ENCODE measurements around the gene UTP3. TPM values are rescaled to one million over a fixed set of nuclear protein-coding genes. Genes with fewer than 3 reads are reported as not detected.
"Not testable (repeated sequence)": the region's sequence is repeated elsewhere in the genome, so short reads cannot be mapped to it uniquely, and the experiment has no call there.

The UTP3 gene
- total and polyA plus RNA-seq, 2 donors (not counting 3 experiments of a cell fraction or from before 2014, with no cell fraction given), result 8.7 to 32.8 TPM

GRCh38 chr4:70681704-70682103 is 6.6 kb upstream of the UTP3 start:
- Histone ChIP-seq H2AFZ (ENCODE audit: low read depth, low read length) (no peak overlapping the region), H3K9me3 (replicated peaks; ENCODE audit: control insufficient read depth, insufficient read depth, low read length) (no peaks in the 10 kb centered on the region), H3K4me2 (ENCODE audit: insufficient read depth, low read length) (no peak overlapping the region), H3K36me3 (ENCODE audit: control insufficient read depth in 2 of 2, extremely low read depth in 1 of 2, insufficient read depth in 2 of 2, low read length in 2 of 2) (no peaks in the 10 kb centered on the region), H3K27me3 (ENCODE audit: control insufficient read depth in 2 of 2, insufficient read depth in 2 of 2, low read length in 2 of 2) (no peaks in the 10 kb centered on the region), H3K9me1 (replicated peaks; ENCODE audit: control insufficient read depth, extremely low read depth, insufficient read depth, low read length) (no peaks in the 10 kb centered on the region), H3K9ac (replicated peaks; ENCODE audit: extremely low read depth, insufficient read depth, low read length) (no peak overlapping the region), H4K20me1 (replicated peaks; ENCODE audit: control insufficient read depth, extremely low read depth, insufficient read depth, low read length) (no peaks in the 10 kb centered on the region), H3K79me2 (ENCODE audit: control insufficient read depth, insufficient read depth, low read length) (no peaks in the 10 kb centered on the region), H3K27ac (ENCODE audit: insufficient read depth, low read depth, low read length) (no peak overlapping the region), H3K4me1 (ENCODE audit: control insufficient read depth, extremely low read depth, insufficient read depth, low read length) (no peaks in the 10 kb centered on the region), H3K4me3 (replicated peaks in 1 of 3; ENCODE audit: insufficient read depth in 1 of 3, low read depth in 1 of 3, low read length in 3 of 3) (no peak overlapping the region)
- no peak for TF ChIP-seq FOS (IDR thresholded peaks at IDR 0.05; ENCODE audit: borderline replicate concordance, insufficient read depth, low read length)
- no peak for TF ChIP-seq MYC (IDR thresholded peaks at IDR 0.05; ENCODE audit: low read depth, low read length)
- TF ChIP-seq EZH2 (IDR thresholded peaks at IDR 0.05; ENCODE audit: borderline replicate concordance, low read depth, low read length, severe bottlenecking), result no peak
- TF ChIP-seq POLR2A (IDR thresholded peaks at IDR 0.05; ENCODE audit: low read depth, low read length), result no peak
- TF ChIP-seq JUN (IDR thresholded peaks at IDR 0.05; ENCODE audit: borderline replicate concordance, insufficient read depth, insufficient read length, low read depth), result no peak
- no peak for TF ChIP-seq MAX (IDR thresholded peaks at IDR 0.05; ENCODE audit: insufficient read depth, insufficient read length)
- TF ChIP-seq GATA2 (IDR thresholded peaks at IDR 0.05; ENCODE audit: insufficient read depth, insufficient read length, low read depth, low read length), result no peak
- no peak for TF ChIP-seq POLR2AphosphoS5 (IDR thresholded peaks at IDR 0.05; ENCODE audit: insufficient read depth, low read depth, low read length)
- ChIA-PET CTCF (no interaction called here), POLR2A (no interaction called here)
- dilution Hi-C loops (cut with MboI; ENCODE audit: extremely low pct_ligation_motif_present, low sequenced_read_pairs), result no loop called here
- no TSS peak for BruUV-seq (replicated peaks)
- FAIRE-seq (no peak), DNase-seq (ENCODE audit: low read depth, low spot score) (no peak)
- intact Hi-C loops (cut with micrococcal nuclease), result no loop called here

- H3K9me3 ChIP-seq (replicated peaks; ENCODE audit: control insufficient read depth, insufficient read depth, low read length); H3K36me3 ChIP-seq (ENCODE audit: control insufficient read depth in 2 of 2, extremely low read depth in 1 of 2, insufficient read depth in 2 of 2, low read length in 2 of 2); H3K9ac ChIP-seq (replicated peaks; ENCODE audit: extremely low read depth, insufficient read depth, low read length); FAIRE-seq; H2AFZ ChIP-seq (ENCODE audit: low read depth, low read length); H3K4me1 ChIP-seq (ENCODE audit: control insufficient read depth, extremely low read depth, insufficient read depth, low read length); intact Hi-C loops (cut with micrococcal nuclease); dilution Hi-C loops (cut with MboI; ENCODE audit: extremely low pct_ligation_motif_present, low sequenced_read_pairs); H3K27me3 ChIP-seq (ENCODE audit: control insufficient read depth in 2 of 2, insufficient read depth in 2 of 2, low read length in 2 of 2); CTCF ChIA-PET; H3K9me1 ChIP-seq (replicated peaks; ENCODE audit: control insufficient read depth, extremely low read depth, insufficient read depth, low read length); BruUV-seq (replicated peaks); POLR2A ChIA-PET; H3K4me2 ChIP-seq (ENCODE audit: insufficient read depth, low read length); H3K79me2 ChIP-seq (ENCODE audit: control insufficient read depth, insufficient read depth, low read length); H4K20me1 ChIP-seq (replicated peaks; ENCODE audit: control insufficient read depth, extremely low read depth, insufficient read depth, low read length); H3K4me3 ChIP-seq (replicated peaks in 1 of 3; ENCODE audit: insufficient read depth in 1 of 3, low read depth in 1 of 3, low read length in 3 of 3); H3K27ac ChIP-seq (ENCODE audit: insufficient read depth, low read depth, low read length); DNase-seq (ENCODE audit: low read depth, low spot score): not testable (repeated sequence)
Measured at GRCh38 chr4:70682142-70682541, 6.2 kb upstream of the UTP3 start.

Measured in endothelial cell of umbilical vein (primary cell).